Astrocyte of the spinal cord (primary cell): ENCODE results near the gene ZMYND19.

Experiments
- DNase-seq: peaks from one replicate; pipeline ENCODE4 v3.0.0; 2011; ENCODE audit warnings: low read depth, low spot score
- H3K4me3 ChIP-seq: 2 replicates; pipeline ENCODE4 v1.5.1; 2011; ENCODE audit warnings: low read depth, mild to moderate bottlenecking, low read length, moderate library complexity
- in situ Hi-C: cut with HindIII; loops from 2 replicates; pipeline ENCODE4 v1.10.0; 2017; ENCODE audit warnings: low sequenced_read_pairs
- TF ChIP-seq, protein P1 (sequence below): IDR thresholded peaks from 2 replicates; pipeline ENCODE4 v1.5.1; 2012; ENCODE audit warnings: low read depth, mild to moderate bottlenecking, low read length, inconsistent platforms

ZMYND19 gene

GRCh38 chr9:137588311-137588710, 2.0 kb downstream of the ZMYND19 start:
- DNase-seq: no peak
- TF ChIP-seq, protein P1, sequence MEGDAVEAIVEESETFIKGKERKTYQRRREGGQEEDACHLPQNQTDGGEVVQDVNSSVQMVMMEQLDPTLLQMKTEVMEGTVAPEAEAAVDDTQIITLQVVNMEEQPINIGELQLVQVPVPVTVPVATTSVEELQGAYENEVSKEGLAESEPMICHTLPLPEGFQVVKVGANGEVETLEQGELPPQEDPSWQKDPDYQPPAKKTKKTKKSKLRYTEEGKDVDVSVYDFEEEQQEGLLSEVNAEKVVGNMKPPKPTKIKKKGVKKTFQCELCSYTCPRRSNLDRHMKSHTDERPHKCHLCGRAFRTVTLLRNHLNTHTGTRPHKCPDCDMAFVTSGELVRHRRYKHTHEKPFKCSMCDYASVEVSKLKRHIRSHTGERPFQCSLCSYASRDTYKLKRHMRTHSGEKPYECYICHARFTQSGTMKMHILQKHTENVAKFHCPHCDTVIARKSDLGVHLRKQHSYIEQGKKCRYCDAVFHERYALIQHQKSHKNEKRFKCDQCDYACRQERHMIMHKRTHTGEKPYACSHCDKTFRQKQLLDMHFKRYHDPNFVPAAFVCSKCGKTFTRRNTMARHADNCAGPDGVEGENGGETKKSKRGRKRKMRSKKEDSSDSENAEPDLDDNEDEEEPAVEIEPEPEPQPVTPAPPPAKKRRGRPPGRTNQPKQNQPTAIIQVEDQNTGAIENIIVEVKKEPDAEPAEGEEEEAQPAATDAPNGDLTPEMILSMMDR: no peak
- no peak overlapping the region for H3K4me3 ChIP-seq
- in situ Hi-C loops: no loop called here

DNA sequence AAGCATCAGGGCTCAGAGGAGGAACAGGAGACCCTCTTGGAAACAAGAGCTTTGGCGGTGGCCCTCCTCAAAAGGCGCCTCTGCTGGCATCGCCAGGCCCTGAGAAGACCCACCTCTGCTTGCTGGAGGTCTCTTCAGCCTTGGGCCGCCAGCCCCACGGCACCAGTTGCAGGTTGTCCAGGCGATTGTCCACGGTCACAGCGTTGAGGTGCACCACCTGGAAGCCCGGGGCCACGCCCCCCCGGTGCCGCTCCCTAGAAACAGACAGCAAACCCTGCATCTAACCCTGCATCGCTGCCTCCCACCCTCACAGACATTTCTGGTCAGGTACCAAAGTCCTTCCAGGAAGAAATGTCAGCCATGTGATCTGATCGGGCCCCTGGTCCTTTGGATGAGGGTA, 3.5 kb downstream of the ZMYND19 start:
- TF ChIP-seq, protein P1: no peak
- in situ Hi-C loops: no loop called here
- no peak for DNase-seq
- no peak overlapping the region for H3K4me3 ChIP-seq

DNA sequence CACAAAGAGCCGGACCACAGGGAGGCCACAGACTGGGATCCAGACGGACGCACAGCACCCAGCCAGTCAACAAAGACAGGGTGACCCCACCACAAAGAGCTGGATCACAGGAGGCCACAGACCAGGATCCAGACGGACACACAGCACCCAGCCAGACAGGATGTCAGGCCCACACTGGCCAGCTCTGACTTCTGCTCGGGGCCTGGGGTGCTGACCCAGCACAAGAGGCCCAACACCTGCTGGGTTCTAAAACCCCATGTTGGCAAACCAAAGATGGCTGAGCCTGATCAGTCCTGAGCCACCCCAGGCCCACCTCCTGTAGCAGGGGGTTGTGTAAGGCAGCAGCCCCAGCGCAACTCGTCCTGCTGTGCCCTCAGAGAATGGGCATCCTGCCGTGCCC, 6.4 kb downstream of the ZMYND19 start:
- no peak for DNase-seq
- H3K4me3 ChIP-seq: no peak overlapping the region
- TF ChIP-seq, protein P1: no peak
- in situ Hi-C loops: no loop called here

- DNase-seq: no peak
- H3K4me3 ChIP-seq: no peak overlapping the region
- in situ Hi-C loops: no loop called here
- TF ChIP-seq, protein P1: no peak
Measured at GRCh38 chr9:137583347-137583746, 7.0 kb downstream of the ZMYND19 start.

DNA sequence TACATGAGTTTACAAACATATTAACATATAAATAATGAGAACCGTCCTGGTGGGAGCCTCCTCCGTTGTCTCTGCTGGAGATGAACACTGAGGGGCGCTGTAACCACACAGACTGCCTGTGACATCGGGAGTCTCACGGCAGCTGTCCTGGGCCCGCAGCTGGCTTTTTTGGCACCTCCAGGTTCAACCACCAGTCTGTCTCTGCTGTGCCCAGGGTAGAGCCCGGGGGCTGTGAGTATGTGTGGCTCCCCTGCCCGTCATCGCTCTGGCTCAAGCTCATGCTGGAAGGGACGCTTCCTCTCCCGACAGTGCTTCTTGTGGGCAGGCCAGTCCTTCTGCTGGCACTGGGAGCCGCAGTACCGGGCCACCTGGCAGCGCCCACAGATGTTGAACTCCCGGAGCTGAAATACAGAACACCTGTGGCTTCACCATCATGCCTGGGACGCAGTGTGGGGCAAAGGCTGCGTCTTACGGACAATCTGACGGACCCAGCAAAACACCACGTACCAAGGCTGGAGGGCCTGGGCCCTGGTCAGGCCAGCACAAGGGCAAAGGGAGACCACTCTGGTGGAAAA, 7.9 kb downstream of the ZMYND19 start:
- DNase-seq: no peak
- in situ Hi-C loops: no loop called here

DNA sequence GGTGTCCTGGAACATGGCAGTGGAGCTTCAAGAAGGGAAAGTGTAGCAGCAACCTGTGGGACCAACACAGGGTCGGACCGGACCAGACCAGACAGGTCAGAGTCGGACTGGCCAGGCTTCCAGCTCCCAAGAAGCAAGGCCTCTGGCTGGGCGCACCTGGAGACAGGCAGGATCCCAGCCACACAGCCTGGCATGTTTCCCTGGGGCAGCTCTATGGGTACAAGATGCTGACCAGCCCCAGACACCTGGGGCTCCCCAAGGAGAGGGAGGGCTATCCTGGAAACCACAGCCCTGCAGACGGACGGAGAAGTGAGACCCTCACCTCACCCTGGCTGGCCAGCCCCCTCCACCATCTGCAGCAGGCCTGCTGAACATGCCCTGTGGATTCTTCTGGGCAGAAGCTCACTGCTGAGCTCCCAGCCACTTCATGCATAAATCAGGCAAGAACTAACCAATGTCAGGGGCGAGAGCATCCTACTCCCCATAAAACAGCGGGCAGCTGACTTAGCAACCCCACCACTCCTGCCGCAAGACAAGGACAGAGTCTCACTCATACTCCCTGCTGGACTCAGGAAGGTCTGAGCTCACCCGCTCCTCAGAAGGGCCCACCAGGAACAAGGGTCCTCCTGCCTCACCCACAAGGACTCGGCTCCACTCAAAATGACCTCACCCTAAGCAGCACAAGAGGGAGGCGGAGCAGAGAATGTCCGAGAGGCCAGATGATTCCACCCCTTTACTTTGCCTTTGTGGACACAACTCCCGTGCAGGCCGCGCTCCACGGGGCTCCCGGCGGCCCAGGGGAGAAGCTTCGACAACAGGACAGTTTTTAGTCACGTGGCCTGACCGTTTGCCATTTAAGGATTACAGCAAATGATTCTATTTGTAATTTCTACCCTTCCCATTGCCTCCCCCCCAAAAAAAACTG, 8.7 kb downstream of the ZMYND19 start:
- in situ Hi-C loops: no loop called here
- no peak overlapping the region for H3K4me3 ChIP-seq

More for the DNA sequence above, 7.9 kb downstream of the ZMYND19 start:
- no peak overlapping the region for H3K4me3 ChIP-seq
- TF ChIP-seq, protein P1: peak; percentile 16

More for the DNA sequence above, 8.7 kb downstream of the ZMYND19 start:
- no peak for DNase-seq
- TF ChIP-seq, protein P1: no peak
